Measurements from ENCODE around the gene AATF. TPM values are rescaled to one million over a fixed set of nuclear protein-coding genes. Genes with fewer than 3 reads are reported as not detected.

The AATF gene
- total and polyA plus RNA-seq, 2 of the 8 experiments (the other 6 are each of a cell fraction or from before 2014, with no cell fraction given) = 20.1 to 62.8 TPM

DNA sequence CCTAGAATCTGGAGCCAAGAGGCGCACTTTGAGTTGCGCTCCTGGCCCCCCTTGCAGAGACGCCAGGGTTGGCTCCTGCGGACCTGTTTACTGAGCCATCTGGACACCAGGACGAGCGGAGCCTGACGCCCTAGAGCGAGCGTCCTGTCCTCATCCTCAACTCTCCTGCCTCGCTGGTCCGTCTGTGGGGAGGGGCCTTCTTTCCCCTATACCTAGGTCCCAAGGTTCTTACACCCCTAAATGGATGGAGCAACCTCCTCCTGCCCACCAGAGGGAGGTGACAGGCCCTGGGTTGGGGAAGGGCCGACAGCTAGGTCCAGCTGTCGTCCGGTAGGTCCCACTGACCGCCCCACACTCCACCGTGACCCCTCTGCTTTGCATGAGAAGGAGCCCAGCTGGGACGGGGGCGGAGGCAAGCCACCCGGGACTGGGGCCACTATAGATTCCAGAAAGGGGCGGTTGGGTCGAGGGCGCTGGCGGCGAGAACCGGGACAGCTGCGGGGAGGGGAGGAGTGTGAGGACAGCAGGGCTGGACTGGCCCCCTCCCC lies 14.5 kb upstream of the AATF start (continued):
- TF ChIP-seq EGR1 (IDR thresholded peaks at IDR 0.05; ENCODE audit: borderline replicate concordance, low read depth, low read length) = no peak
- no peak for TF ChIP-seq POLR2A (IDR thresholded peaks at IDR 0.05; ENCODE audit: control extremely low read depth in 1 of 2, low read depth in 2 of 2, low read length in 2 of 2)
- peak in 1 of 2 experiments; percentile 39; a peak in 2 of 4 replicates for TF ChIP-seq RAD21 (IDR thresholded peaks at IDR 0.05 in 1 of 2, conservative IDR thresholded peaks at IDR 0.05 in 1 of 2; ENCODE audit: low read depth in 2 of 2, low read length in 2 of 2)
- TF ChIP-seq RBBP5 (IDR thresholded peaks at IDR 0.05; ENCODE audit: borderline replicate concordance, low read depth, low read length) = peak; percentile 34; the same call in 1 of the 2 replicates
- 0 out of 4 replicates have a peak, but pooled peaks of 1 of the 2 experiments have one; percentile 27 for TF ChIP-seq SIN3A (conservative IDR thresholded peaks at IDR 0.05 in 1 of 2, IDR thresholded peaks at IDR 0.05 in 1 of 2; ENCODE audit: low read depth in 1 of 2, low read length in 2 of 2)
- no peak for TF ChIP-seq JUND (IDR thresholded peaks at IDR 0.05; ENCODE audit: low read length)
- TF ChIP-seq CTBP2 (IDR thresholded peaks at IDR 0.05; ENCODE audit: borderline replicate concordance, insufficient read depth, insufficient read length, low read length) = peak; percentile 43
- TF ChIP-seq CTCF (IDR thresholded peaks at IDR 0.05; ENCODE audit: control extremely low read depth in 1 of 3, insufficient read depth in 1 of 3, low read depth in 1 of 3, low read length in 3 of 3) = peak; percentile 5 to 45 (median 37); a peak in 3 of 4 replicates

Measured in H1 (cell line).